Breast epithelium (tissue), 3 donors: Measurements from ENCODE around the gene MRPS33.

Source experiments
- CTCF ChIP-seq, 3 donors: fragments of 450-650 bp; IDR thresholded peaks; one replicate each; pipeline ENCODE4 v1.5.1; 2016 to 2017; ENCODE audit warnings: antibody characterized with exemption in 3 of 3, mild to moderate bottlenecking in 3 of 3, moderate library complexity in 3 of 3
- POLR2AphosphoS5 ChIP-seq, 3 donors: sonication (generic); formaldehyde crosslinking; IDR thresholded peaks; one replicate each; pipeline ENCODE4 v1.6.1; 2017; ENCODE audit warnings: antibody characterized with exemption in 3 of 3

- TF ChIP-seq POLR2AphosphoS5 (IDR thresholded peaks at IDR 0.05): no peak
- no peak for TF ChIP-seq CTCF (IDR thresholded peaks at IDR 0.05)
These were observed 13.6 kb downstream of the MRPS33 start for GRCh38 chr7:141001122-141001521.
